HFF-Myc (cell line): ENCODE data around the gene SART1.
"Not testable (repeated sequence)": the region's sequence is repeated elsewhere in the genome, so short reads cannot be mapped to it uniquely, and the experiment has no call there.

Experiments used
- DNase-seq: peaks from one replicate; pipeline ENCODE4 v3.0.0-alpha.2; 2011; ENCODE audit warnings: low read depth; ENCODE audit errors: extremely low read depth
- H3K4me3 ChIP-seq: replicated peaks from 2 replicates; pipeline ENCODE4 v1.5.1; 2011; ENCODE audit warnings: low read depth, mild to moderate bottlenecking, control low read depth, low read length
- CTCF ChIP-seq: IDR thresholded peaks from 2 replicates; pipeline ENCODE4 v1.5.1; 2012; ENCODE audit warnings: mild to moderate bottlenecking, low read depth, low read length, control low read depth; ENCODE audit errors: missing control alignments

SART1 gene

GRCh38 chr11:65945941-65946558, 15.5 kb upstream of the SART1 start:
- no peak for TF ChIP-seq CTCF
- H3K4me3 ChIP-seq, result no peak overlapping the region
- DNase-seq, result no peak

GRCh38 chr11:65946655-65947054, 14.9 kb upstream of the SART1 start:
- no peak for TF ChIP-seq CTCF
- no peak for DNase-seq
- H3K4me3 ChIP-seq, result no peak overlapping the region

- no peak overlapping the region for H3K4me3 ChIP-seq
- no peak for TF ChIP-seq CTCF
- no peak for DNase-seq
Measured at GRCh38 chr11:65947133-65947532, 14.4 kb upstream of the SART1 start.

GRCh38 chr11:65947603-65948125, 13.9 kb upstream of the SART1 start:
- TF ChIP-seq CTCF, result no peak
- H3K4me3 ChIP-seq, result no peak overlapping the region
- no peak for DNase-seq

- H3K4me3 ChIP-seq, DNase-seq: not testable (repeated sequence)
Measured at GRCh38 chr11:65950711-65951110, 10.8 kb upstream of the SART1 start.

- DNase-seq, H3K4me3 ChIP-seq: not testable (repeated sequence)
Measured at GRCh38 chr11:65951641-65952040, 9.9 kb upstream of the SART1 start.

GRCh38 chr11:65952052-65952521, 9.4 kb upstream of the SART1 start:
- no peak for TF ChIP-seq CTCF
- H3K4me3 ChIP-seq, result no peak overlapping the region
- no peak for DNase-seq

GRCh38 chr11:65953471-65953870, 8.1 kb upstream of the SART1 start:
- H3K4me3 ChIP-seq, result no peak overlapping the region
- TF ChIP-seq CTCF, result no peak
- no peak for DNase-seq
